GM13976 (cell line): ENCODE measurements around the gene MAMLD1.

ENCODE experiments used
- DNase-seq: peaks from one replicate; pipeline ENCODE4 v3.0.0; 2012; ENCODE audit warnings: low spot score
- CTCF ChIP-seq: IDR thresholded peaks from 2 replicates; pipeline ENCODE4 v1.5.1; 2012; ENCODE audit warnings: borderline replicate concordance, mild to moderate bottlenecking; ENCODE audit not compliant: insufficient read depth; ENCODE audit errors: extremely low read depth, missing control alignments, control extremely low read depth
- in situ Hi-C: fragments of 300-500 bp; cut with MboI; formaldehyde crosslinking; loops from one replicate; pipeline ENCODE4 v1.12.0; 2022; ENCODE audit warnings: low sequenced_read_pairs, mixed read lengths, inconsistent platforms; ENCODE audit not compliant: unreplicated experiment

Gene MAMLD1

GRCh38 chrX:150548251-150548650 lies 185.1 kb downstream of the MAMLD1 start:
- in situ Hi-C loops = no loop called here
- TF ChIP-seq CTCF = no peak

GRCh38 chrX:150548684-150549083 lies 185.6 kb downstream of the MAMLD1 start:
- no peak for TF ChIP-seq CTCF
- DNase-seq = no peak
- in situ Hi-C loops = no loop called here

More at GRCh38 chrX:150548251-150548650, 185.1 kb downstream of the MAMLD1 start:
- DNase-seq = no peak

- in situ Hi-C loops = no loop called here
- TF ChIP-seq CTCF = no peak
- no peak for DNase-seq
Measured at GRCh38 chrX:150551963-150552362, 188.8 kb downstream of the MAMLD1 start.

GRCh38 chrX:150558424-150558823 lies 195.3 kb downstream of the MAMLD1 start:
- no peak for DNase-seq
- in situ Hi-C loops = no loop called here
- TF ChIP-seq CTCF = no peak
